Measurements from ENCODE around the gene ZDHHC12.

ZDHHC12 gene

GRCh38 chr9:128729766-128730517 is 6.0 kb upstream of the ZDHHC12 start:
- DNase-seq = no peak

DNA sequence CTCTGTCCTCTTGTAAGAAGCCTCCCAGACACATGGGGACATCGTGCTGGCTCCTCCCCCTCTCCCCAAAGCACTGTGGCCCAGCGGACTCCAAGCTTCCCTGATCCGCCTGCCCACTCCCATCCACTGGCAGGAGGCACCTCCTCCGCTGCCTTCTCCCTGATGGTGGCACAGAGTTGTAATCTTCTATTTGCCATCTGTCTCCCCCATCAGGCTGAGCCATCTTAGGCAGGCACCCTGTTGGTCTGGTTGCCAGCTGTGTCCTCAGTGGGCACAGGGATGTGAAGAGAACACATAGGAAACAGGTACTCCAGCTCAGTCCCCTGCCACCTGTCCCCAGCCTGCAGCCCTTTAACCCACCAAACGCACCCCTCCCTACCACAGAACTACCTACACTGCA is 5.4 kb upstream of the ZDHHC12 start:
- no peak for DNase-seq

DNA sequence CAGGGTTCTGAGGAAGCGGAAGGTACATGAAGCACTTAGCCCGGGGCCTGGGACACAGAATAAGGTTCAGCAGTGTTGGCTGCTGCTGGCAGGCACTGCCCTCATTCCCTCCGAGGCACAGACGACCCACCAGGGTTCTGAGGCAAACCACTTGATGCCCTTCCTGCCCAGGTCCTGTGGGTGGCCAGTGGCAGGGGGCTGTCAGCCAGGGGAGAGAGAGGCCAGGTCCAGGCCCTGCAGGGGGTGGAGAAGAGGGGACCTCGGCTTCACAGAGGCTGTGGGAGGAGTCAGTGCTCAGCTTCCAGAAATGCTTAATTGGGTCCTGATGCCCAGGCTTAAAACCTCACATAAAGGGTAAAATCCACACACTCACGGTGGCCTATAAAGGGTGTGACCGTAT is 4.4 kb upstream of the ZDHHC12 start:
- DNase-seq = no peak

GRCh38 chr9:128727640-128728248 is 3.8 kb upstream of the ZDHHC12 start:
- no peak for DNase-seq

DNA sequence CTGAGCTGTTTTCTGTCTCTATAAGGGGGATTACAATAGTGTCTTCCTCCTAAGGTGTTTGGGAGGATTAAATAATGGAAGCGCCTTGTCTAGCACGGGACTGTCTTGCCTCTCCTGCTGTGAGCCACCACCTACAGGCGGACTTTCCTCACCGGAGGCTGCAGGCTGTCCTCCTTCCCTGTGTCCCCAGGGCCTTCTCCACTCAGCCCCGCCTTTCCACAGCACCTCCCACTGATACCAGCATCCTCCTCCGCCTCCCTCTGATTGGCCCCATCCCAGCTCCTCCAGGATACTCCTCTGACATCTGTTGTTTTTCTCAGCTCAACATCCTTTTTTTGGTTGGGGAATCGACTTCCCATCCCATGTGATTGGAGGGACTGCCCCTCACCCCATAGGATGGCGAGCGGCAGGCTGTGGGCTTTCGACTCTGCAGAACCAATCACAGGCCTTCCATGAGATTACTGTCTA is 851 bp upstream of the ZDHHC12 start:
- peak; percentile 79 to 84 for DNase-seq

DNA sequence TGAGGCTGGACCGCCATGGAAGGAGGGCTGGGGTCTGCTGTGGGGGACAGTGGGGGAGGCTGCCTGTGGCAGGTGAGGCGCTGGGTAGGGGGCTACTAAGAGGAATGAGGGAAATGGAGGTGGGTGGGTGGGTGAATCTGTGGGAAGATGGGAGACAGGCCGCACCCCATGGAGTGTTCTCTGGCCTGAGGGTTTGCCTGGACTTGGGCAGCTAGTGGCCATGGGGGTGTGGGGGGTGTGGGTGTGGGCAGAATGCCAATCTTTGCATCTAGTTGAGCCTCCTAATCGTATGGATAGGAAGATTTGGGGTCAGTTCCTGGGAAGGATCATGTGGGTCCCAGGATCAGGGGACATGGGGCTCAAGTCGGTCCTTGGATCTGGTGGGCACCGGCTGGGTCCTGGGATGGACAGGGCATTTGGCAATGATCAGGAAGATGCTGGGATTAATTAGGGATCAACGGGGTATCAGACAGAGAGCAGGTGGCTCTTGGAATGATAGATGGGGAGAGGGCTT is 518 bp downstream of the ZDHHC12 start:
- no peak for DNase-seq

- no peak for DNase-seq
Observed at GRCh38 chr9:128722380-128723351, 1.3 kb downstream of the ZDHHC12 start.

DNA sequence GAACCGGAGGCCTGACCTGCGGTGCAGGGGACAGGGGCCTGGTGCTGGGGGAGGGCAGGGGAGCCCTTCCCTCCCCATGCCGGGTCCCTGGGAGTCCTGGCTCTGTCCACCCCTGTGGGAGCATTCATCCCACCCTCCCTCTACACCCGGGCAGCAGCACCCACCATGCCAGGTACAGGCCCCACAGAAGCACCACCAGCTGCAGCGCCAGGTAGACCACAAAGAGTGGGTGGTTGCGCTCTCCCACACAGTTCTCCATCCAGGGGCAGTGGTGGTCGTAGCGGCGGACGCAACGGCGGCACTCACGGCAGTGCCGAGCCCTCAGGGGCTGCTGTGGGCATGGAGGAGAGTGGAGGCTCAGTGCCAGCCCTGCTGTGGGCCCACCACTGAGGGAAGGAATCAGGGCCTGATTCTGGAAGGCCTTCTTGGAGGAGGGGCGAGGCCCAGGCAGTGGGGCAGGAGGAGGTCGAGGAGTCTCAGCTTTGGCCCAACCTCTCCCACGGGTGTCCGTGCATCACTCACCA is 2.4 kb downstream of the ZDHHC12 start:
- DNase-seq = no peak

- no peak for DNase-seq
Observed at GRCh38 chr9:128720841-128721486, 3.0 kb downstream of the ZDHHC12 start.

DNA sequence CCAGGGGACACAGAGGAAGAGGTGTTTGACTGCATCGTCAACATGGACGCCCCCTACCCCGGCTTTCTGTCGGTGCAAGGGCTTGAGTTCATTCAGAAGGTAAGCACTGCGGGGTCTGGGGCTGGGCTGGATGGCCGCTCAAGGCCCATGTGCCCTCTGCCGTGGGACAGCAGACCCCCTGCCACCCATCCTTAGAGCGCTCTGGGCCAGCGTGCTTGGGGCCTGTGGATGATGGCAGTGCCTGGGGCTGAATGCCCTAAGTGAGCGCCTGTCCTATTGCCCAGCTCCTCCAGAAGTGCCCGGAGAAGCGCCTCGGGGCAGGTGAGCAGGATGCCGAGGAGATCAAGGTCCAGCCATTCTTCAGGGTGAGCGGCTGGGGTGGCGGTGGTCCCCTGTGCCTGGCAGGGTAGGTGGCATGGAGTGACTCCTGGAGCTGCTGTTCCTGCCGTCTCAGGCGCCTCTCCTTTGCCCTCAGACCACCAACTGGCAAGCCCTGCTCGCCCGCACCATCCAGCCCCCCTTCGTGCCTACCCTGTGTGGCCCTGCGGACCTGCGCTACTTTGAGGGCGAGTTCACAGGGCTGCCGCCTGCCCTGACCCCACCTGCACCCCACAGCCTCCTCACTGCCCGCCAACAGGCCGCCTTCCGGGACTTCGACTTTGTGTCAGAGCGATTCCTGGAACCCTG is 3.9 kb downstream of the ZDHHC12 start:
- DNase-seq = no peak

GRCh38 chr9:128718475-128718874 is 5.5 kb downstream of the ZDHHC12 start:
- DNase-seq = no peak

DNA sequence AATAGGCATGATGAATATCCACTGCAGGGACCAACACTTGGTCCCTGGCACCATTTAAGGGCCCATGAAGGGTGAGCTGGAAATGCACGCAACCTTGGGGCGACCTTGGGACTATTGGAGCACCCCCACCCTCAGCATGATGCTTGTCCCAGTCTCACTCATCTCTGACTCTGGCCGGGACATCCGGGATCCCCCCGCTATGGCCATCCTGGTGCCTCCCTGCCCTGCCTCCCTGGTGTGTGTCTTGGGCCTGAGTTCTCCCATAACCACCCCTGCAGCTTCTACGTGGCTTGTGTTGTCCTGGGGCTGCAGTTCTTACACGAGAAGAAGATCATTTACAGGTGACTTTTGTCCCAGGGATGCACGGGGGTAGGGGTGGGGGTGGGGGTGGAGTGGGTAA is 5.9 kb downstream of the ZDHHC12 start:
- DNase-seq = no peak

DNA sequence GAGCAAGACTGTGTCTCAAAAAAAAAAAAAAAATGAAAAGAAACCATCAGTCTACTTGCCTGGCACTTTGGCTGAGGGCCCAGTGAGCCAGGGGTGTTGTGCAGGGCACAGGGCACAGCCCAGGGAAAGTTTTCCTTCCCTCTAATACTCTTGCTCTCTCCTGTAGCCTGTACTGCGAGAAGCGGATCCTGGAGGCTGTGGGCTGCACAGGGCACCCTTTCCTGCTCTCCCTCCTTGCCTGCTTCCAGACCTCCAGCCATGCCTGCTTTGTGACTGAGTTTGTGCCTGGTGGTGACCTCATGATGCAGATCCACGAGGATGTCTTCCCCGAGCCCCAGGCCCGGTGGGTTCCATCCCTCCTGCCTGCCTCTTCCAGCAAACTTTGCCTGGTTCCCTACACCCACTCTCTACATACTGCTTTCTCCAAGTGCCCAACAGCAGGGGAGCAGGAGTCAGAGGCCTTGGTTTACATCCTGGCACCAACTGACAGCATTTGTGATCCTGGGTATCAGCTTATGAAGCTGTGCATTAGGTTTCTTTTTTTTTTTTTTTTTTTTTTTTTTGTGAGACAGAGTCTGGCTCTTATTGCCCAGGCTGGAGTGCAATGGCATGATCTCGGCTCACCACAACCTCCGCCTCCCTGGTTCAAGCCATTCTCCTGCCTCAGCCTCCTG is 7.2 kb downstream of the ZDHHC12 start:
- no peak for DNase-seq

- no peak for DNase-seq
Observed at GRCh38 chr9:128715436-128715750, 8.5 kb downstream of the ZDHHC12 start.

- no peak for DNase-seq
Observed at GRCh38 chr9:128714586-128715435, 9.1 kb downstream of the ZDHHC12 start.

- no peak for DNase-seq
Observed at GRCh38 chr9:128713941-128714573, 9.9 kb downstream of the ZDHHC12 start.

DNA sequence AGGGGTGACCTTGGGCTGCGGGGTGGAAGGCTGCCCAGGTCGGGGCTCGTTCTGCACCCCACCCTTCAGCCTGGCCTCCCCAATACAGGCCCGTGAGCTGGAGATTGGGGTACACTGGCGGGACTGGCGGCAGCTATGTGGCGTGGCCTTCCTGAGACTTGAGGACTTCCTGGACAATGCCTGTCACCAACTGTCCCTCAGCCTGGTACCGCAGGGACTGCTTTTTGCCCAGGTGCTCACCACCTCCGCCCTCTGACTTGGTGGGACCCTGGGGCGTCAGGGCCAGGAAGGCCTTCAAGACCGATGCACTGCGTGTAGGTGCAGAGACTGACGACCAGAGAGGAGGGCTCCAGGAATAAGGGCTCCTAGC is 10.5 kb downstream of the ZDHHC12 start:
- no peak for DNase-seq

GRCh38 chr9:128712451-128713410 is 11.2 kb downstream of the ZDHHC12 start:
- no peak for DNase-seq

DNA sequence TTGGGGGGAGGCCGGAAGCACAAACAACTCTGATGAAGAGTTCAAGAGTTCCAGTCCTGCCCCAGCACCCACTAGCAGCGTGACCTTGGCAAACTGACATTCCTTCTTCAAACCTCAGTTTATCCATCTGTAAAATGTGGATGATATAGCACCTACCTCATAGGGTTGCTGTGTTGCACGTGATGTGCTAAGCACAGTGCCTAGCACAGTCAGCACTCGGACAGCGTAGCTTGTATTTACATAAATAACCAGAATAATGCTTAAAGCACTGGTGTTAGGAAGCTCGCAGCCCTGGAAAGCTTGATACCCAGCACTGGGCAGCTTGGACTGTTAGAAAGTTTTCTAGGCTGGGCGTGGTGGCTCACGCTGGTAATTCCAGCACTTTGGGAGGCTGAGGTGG is 16.5 kb downstream of the ZDHHC12 start:
- DNase-seq = no peak
